Gastrocnemius medialis (tissue), 4 donors: Measurements from ENCODE around the gene KCP.

Experiments
- CTCF ChIP-seq, 5 experiments: fragments of 450-650 bp in 3 of 5; fragments of 200-600 bp in 2 of 5; sonication (generic) in 2 of 5; IDR thresholded peaks in 4 of 5; conservative IDR thresholded peaks in 1 of 5; 1 replicate in 4 of 5; 2 replicates in 1 of 5; pipeline ENCODE4 v1.5.1; 2016 to 2019; ENCODE audit warnings: antibody characterized with exemption in 5 of 5, mild to moderate bottlenecking in 3 of 5, moderate library complexity in 3 of 5
- POLR2A ChIP-seq, 2 donors: fragments of 450-650 bp; IDR thresholded peaks; one replicate each; pipeline ENCODE4 v1.6.1; 2017; ENCODE audit warnings: antibody characterized with exemption in 2 of 2, mild to moderate bottlenecking in 2 of 2, moderate library complexity in 2 of 2

- TF ChIP-seq CTCF (IDR thresholded peaks at IDR 0.05 in 4 of 5, conservative IDR thresholded peaks at IDR 0.05 in 1 of 5) (no peak), POLR2A (IDR thresholded peaks at IDR 0.05) (no peak)
These were observed 34.2 kb upstream of the KCP start for GRCh38 chr7:128944487-128945236.
